Panc1 (cell line): ENCODE results near the gene TMEM30B. TPM values are rescaled to one million over a fixed set of nuclear protein-coding genes. Genes with fewer than 3 reads are reported as not detected.

Source experiments
- ATAC-seq: fragments of 200-7000 bp; cut with Tn5 transposase; 2 replicates; pipeline ENCODE4 v1.9.1; 2020; ENCODE audit warnings: mild to moderate bottlenecking, moderate library complexity
- BruUV-seq: library from RNA; stranded (reverse); fragments of 400-500 nt; replicated peaks from 2 replicates; lab custom pipeline; 2021; lab: Mats Ljungman, UMichigan
- CTCF ChIA-PET: fragments of 300-600 bp; sonication (Branson Sonifier 250); formaldehyde crosslinking; loops from one replicate; lab custom pipeline; 2022; ENCODE audit warnings: antibody characterized with exemption; lab: Charles Lee
- POLR2A ChIA-PET: fragments of 300-600 bp; sonication (Branson Sonifier 250); formaldehyde crosslinking; loops from one replicate; lab custom pipeline; 2022; ENCODE audit warnings: antibody characterized with exemption; lab: Charles Lee
- DNase-seq: peaks from one replicate; pipeline ENCODE4 v3.0.0-alpha.2; 2010; ENCODE audit warnings: low read depth, low spot score
- H3K27ac ChIP-seq: 2 replicates; pipeline ENCODE4 v1.5.1; 2011; ENCODE audit warnings: mild to moderate bottlenecking, low read length, inconsistent platforms
- H3K27me3 ChIP-seq: fragments of 200-500 bp; sonication (Bioruptor generic); 2 replicates; pipeline ENCODE4 v1.6.0; 2014; ENCODE audit warnings: low read length, inconsistent platforms; ENCODE audit not compliant: control insufficient read depth, insufficient read depth
- H3K36me3 ChIP-seq: fragments of 200-500 bp; sonication (Bioruptor generic); 2 replicates; pipeline ENCODE4 v1.5.1; 2014; ENCODE audit warnings: inconsistent platforms, mild to moderate bottlenecking, low read length, moderate library complexity; ENCODE audit not compliant: control insufficient read depth, insufficient read depth
- H3K4me1 ChIP-seq: 2 replicates; pipeline ENCODE4 v1.5.1; 2011; ENCODE audit warnings: inconsistent platforms, mild to moderate bottlenecking, low read length, moderate library complexity; ENCODE audit not compliant: control insufficient read depth, insufficient read depth
- H3K4me3 ChIP-seq, 2 experiments: 2 replicates each; pipeline ENCODE4 v1.5.1; 2011 to 2012; ENCODE audit warnings: low read depth in 2 of 2, low read length in 2 of 2, mild to moderate bottlenecking in 2 of 2, inconsistent platforms in 1 of 2, moderate library complexity in 1 of 2
- H3K9me3 ChIP-seq: fragments of 200-500 bp; sonication (Bioruptor generic); 2 replicates; pipeline ENCODE4 v1.5.1; 2014; ENCODE audit warnings: low read depth, mild to moderate bottlenecking, inconsistent platforms, low read length, moderate library complexity; ENCODE audit not compliant: control insufficient read depth, insufficient read depth
- POLR2AphosphoS5 ChIP-seq: IDR thresholded peaks from 2 replicates; pipeline ENCODE4 v1.6.1; 2012; ENCODE audit warnings: mild to moderate bottlenecking, low read depth, low read length, moderate library complexity
- REST ChIP-seq, 2 experiments: IDR thresholded peaks; 2 replicates each; pipeline ENCODE4 v1.6.1; 2011 to 2012; ENCODE audit warnings: low read depth in 2 of 2, control low read depth in 1 of 2, low read length in 1 of 2, mild to moderate bottlenecking in 1 of 2, moderate library complexity in 1 of 2; ENCODE audit not compliant: insufficient read depth in 1 of 2
- SIN3A ChIP-seq: IDR thresholded peaks from 2 replicates; pipeline ENCODE4 v1.6.1; 2012; ENCODE audit warnings: low read depth, mild to moderate bottlenecking, low read length, moderate library complexity, borderline replicate concordance; ENCODE audit not compliant: insufficient read depth
- TCF7L2 ChIP-seq: IDR thresholded peaks from 2 replicates; pipeline ENCODE4 v1.6.1; 2011; ENCODE audit warnings: mild to moderate bottlenecking, low read depth, low read length, inconsistent platforms
- in situ Hi-C: cut with HindIII; loops from 2 replicates; pipeline ENCODE4 v1.10.0; 2016; ENCODE audit warnings: low sequenced_read_pairs, low pct_unique_long_range_greater_than_20kb
- intact Hi-C: fragments of 100-400 bp; cut with micrococcal nuclease; formaldehyde crosslinking; loops from one replicate; pipeline ENCODE4 v1.10.0; 2022; ENCODE audit not compliant: unreplicated experiment
- total RNA-seq: library from RNA; stranded (reverse); gene quantifications from one replicate; pipeline ENCODE4 v1.2.1, GENCODE V29; 2021; ENCODE audit not compliant: unreplicated experiment
- TF ChIP-seq, protein P1 (sequence below): fragments of 450-650 bp; IDR thresholded peaks from 2 replicates; pipeline ENCODE4 v1.5.1; 2017; ENCODE audit warnings: mild to moderate bottlenecking

The TMEM30B gene
- total RNA-seq, 1 experiment from 2014 or later: 0.10 TPM

- in situ Hi-C loops (no loop called here), intact Hi-C loops (loop anchor here (5.0 to 10.0 kb wide), 2 partner anchors 228 to 626 kb away; no protein-coding TSS in a partner anchor)
- H3K9me3 ChIP-seq: no peaks in the 10 kb centered on the region
- H3K27me3 ChIP-seq: no peaks in the 10 kb centered on the region
- CTCF ChIA-PET: interaction anchor here (0.8 kb wide), 1 partner anchor 609 kb away, joined by 4 read pairs; no protein-coding TSS in a partner anchor
- DNase-seq (no peak), ATAC-seq (no peak)
- no peaks in the 10 kb centered on the region for H3K4me1 ChIP-seq
- H3K27ac ChIP-seq: no peak overlapping the region
- BruUV-seq: no TSS peak
- no peaks in the 10 kb centered on the region for H3K36me3 ChIP-seq
- POLR2A ChIA-PET: no interaction called here
- no peak overlapping the region for H3K4me3 ChIP-seq
- no peak for TF ChIP-seq REST (IDR thresholded peaks at IDR 0.05; ENCODE audit: insufficient read depth in 1 of 2, low read depth in 2 of 2, low read length in 1 of 2)
- TF ChIP-seq, protein P1, sequence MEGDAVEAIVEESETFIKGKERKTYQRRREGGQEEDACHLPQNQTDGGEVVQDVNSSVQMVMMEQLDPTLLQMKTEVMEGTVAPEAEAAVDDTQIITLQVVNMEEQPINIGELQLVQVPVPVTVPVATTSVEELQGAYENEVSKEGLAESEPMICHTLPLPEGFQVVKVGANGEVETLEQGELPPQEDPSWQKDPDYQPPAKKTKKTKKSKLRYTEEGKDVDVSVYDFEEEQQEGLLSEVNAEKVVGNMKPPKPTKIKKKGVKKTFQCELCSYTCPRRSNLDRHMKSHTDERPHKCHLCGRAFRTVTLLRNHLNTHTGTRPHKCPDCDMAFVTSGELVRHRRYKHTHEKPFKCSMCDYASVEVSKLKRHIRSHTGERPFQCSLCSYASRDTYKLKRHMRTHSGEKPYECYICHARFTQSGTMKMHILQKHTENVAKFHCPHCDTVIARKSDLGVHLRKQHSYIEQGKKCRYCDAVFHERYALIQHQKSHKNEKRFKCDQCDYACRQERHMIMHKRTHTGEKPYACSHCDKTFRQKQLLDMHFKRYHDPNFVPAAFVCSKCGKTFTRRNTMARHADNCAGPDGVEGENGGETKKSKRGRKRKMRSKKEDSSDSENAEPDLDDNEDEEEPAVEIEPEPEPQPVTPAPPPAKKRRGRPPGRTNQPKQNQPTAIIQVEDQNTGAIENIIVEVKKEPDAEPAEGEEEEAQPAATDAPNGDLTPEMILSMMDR: peak; percentile 51
- TF ChIP-seq SIN3A: no peak
- TF ChIP-seq POLR2AphosphoS5: no peak
Measured at GRCh38 chr14:61253064-61253738, 27.9 kb downstream of the TMEM30B start.

- H3K27me3 ChIP-seq: no peaks in the 10 kb centered on the region
- H3K4me3 ChIP-seq: no peak overlapping the region
- DNase-seq (peak; percentile 83), ATAC-seq (peak; percentile 98)
- H3K27ac ChIP-seq: no peak overlapping the region
- ChIA-PET CTCF (interaction anchor here (0.8 kb wide), 1 partner anchor 608 kb away, joined by 4 read pairs; no protein-coding TSS in a partner anchor), POLR2A (no interaction called here)
- TF ChIP-seq REST (IDR thresholded peaks at IDR 0.05; ENCODE audit: insufficient read depth in 1 of 2, low read depth in 2 of 2, low read length in 1 of 2): no peak
- TF ChIP-seq TCF7L2: no peak
- TF ChIP-seq POLR2AphosphoS5: no peak
- TF ChIP-seq, protein P1: peak; percentile 80
- TF ChIP-seq SIN3A: no peak
- no peaks in the 10 kb centered on the region for H3K36me3 ChIP-seq
- in situ Hi-C loops (no loop called here), intact Hi-C loops (loop anchor here (5.0 to 10.0 kb wide), 2 partner anchors 228 to 625 kb away; no protein-coding TSS in a partner anchor)
- no peaks in the 10 kb centered on the region for H3K9me3 ChIP-seq
- no TSS peak for BruUV-seq
- H3K4me1 ChIP-seq: no peaks in the 10 kb centered on the region
Measured at GRCh38 chr14:61252369-61253063, 28.6 kb downstream of the TMEM30B start.
